Measurements from ENCODE around the gene LMO2.

DNA sequence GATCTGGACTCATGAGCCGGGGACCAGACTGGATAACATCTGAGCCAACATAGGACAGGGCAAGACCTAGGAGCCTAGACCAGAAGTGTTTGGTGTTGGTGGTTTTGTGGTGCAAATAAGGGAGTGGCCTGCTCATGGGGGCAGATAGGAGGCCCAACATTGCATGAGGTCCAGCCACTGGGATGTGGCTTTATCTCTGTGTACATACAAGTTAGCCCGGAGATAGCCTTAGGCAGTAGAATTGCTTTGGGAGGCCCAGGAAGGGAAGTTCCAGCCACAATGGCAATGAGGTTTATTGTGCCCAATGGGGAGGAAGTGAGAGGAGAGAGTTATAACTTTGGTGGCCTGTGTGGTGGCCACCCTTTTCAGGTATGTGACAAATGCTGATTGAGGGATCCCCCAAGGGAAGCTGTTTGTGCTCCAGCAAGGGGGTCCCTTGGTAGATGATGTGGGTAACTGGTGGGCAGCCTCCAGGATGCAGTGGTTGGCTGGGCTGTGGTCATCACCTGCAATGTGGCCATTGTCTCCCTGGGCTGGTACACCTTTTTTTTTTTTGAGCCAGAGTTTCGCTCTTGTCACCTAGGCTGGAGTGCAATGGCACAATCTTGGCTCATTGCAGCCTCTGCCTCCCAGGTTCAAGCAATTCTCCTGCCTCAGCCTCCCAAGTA, 6.4 kb downstream of the LMO2 start:
- TF ChIP-seq POLR2AphosphoS5 (IDR thresholded peaks at IDR 0.05; ENCODE audit: low read depth, low read length) (no peak), ZHX1 (CRISPR knock-in tag; IDR thresholded peaks at IDR 0.05; ENCODE audit: low read depth) (no peak)
